Coronary artery (tissue), 2 donors: ENCODE measurements around the gene MMP15.

Source experiments
- DNase-seq: peaks from one replicate; pipeline ENCODE4 v3.0.0-alpha.2; 2017; ENCODE audit warnings: low spot score
- H3K27ac ChIP-seq, 2 donors: fragments of 200-600 bp; sonication (generic); one replicate each; pipeline ENCODE4 v1.5.1; 2016 to 2019
- H3K4me3 ChIP-seq: fragments of 200-600 bp; sonication (generic); 2 replicates; pipeline ENCODE4 v1.5.1; 2016; ENCODE audit warnings: mild to moderate bottlenecking, moderate library complexity
- CTCF ChIP-seq: fragments of 200-600 bp; sonication (generic); IDR thresholded peaks from one replicate; pipeline ENCODE4 v1.5.1; 2019; ENCODE audit warnings: antibody characterized with exemption

The MMP15 gene

GRCh38 chr16:58046936-58047335, 21.4 kb downstream of the MMP15 start:
- no peak for TF ChIP-seq CTCF
- DNase-seq: no peak
- H3K4me3 ChIP-seq: no peak overlapping the region
- H3K27ac ChIP-seq: no peak overlapping the region

GRCh38 chr16:58047557-58048348, 22.2 kb downstream of the MMP15 start:
- peak; percentile 45 for DNase-seq
- Histone ChIP-seq H3K4me3 (no peak overlapping the region), H3K27ac (peak overlapping the region in 1 of 2 donors; percentile 21)
- no peak for TF ChIP-seq CTCF

- DNase-seq: no peak
- Histone ChIP-seq H3K27ac (no peak overlapping the region), H3K4me3 (no peak overlapping the region)
- TF ChIP-seq CTCF: no peak
These were observed 23.1 kb downstream of the MMP15 start for GRCh38 chr16:58048494-58049231.

GRCh38 chr16:58049232-58050185, 24.0 kb downstream of the MMP15 start:
- no peak for DNase-seq
- no peak for TF ChIP-seq CTCF
- H3K27ac ChIP-seq: no peak overlapping the region

GRCh38 chr16:58051296-58051695, 25.7 kb downstream of the MMP15 start:
- TF ChIP-seq CTCF: no peak
- no peak overlapping the region for H3K27ac ChIP-seq
- no peak for DNase-seq
- no peak overlapping the region for H3K4me3 ChIP-seq

More at GRCh38 chr16:58049232-58050185, 24.0 kb downstream of the MMP15 start:
- H3K4me3 ChIP-seq: no peak overlapping the region

GRCh38 chr16:58051821-58052603, 26.5 kb downstream of the MMP15 start:
- Histone ChIP-seq H3K27ac (no peak overlapping the region), H3K4me3 (no peak overlapping the region)
- no peak for DNase-seq
- TF ChIP-seq CTCF: no peak
